GM18858 (cell line): ENCODE data around the gene CDH8.
"Not testable (repeated sequence)": the region's sequence is repeated elsewhere in the genome, so short reads cannot be mapped to it uniquely, and the experiment has no call there.

Experiments used
- ATAC-seq: cut with Tn5 transposase; IDR thresholded peaks from one replicate; pipeline ENCODE4 v1.9.1; 2021; ENCODE audit not compliant: unreplicated experiment

Gene CDH8

DNA sequence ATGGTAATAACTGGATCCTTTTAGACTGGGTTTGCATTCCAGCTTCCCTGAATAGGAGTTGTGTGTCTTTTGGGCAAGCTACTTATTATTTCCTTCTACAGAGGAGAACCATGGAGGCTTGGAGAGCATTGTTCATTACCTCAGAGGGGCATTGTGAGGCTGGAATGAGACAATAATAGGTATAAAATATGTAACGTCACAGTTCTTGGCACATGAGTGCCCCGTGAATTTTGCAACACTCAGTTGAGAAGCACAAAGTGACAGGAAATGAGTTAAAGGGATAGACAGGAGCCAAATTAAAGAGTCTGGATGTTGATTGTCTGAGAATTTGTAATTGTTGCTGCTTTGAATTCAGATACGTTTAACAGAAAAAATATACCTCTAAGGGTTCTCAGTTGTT, 92.2 kb downstream of the CDH8 start:
- ATAC-seq = no peak

DNA sequence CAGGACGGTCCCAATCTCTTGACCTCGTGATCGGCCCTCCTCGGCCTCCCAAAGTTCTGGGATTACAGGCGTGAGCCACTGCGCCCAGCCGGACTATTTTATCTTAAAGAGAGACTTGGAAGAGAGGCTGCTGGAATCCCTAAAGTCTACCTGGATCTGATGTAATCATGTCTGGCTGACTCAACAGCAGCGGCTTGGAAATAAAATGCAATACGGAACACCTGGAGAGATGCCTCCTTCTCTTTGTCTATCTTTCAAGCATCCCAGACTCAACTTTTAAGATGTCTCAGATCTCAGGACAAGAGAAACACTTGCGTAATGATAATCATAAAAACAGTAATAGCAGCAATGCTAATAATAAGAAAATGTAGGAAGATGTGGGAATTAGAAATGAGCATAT, 95.6 kb downstream of the CDH8 start:
- ATAC-seq = no peak

DNA sequence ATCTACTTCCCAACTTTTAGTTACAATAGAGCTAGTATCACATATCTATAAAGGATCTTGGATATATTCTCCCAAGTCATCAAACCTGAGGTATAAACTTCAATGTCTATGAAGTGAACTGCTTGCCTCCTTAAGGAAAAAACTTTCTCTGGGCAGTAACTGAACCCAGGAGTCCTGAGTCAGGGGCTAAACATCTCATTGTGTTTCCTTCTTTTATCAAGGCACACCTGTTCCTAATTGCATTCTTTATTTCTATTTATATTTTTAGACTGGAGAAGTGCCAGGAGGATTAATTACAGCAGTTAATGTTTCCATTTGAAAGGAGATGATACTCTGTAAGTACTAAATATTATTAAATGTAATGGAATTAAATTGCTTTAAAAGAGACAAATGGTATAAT, 98.6 kb downstream of the CDH8 start:
- no peak for ATAC-seq

DNA sequence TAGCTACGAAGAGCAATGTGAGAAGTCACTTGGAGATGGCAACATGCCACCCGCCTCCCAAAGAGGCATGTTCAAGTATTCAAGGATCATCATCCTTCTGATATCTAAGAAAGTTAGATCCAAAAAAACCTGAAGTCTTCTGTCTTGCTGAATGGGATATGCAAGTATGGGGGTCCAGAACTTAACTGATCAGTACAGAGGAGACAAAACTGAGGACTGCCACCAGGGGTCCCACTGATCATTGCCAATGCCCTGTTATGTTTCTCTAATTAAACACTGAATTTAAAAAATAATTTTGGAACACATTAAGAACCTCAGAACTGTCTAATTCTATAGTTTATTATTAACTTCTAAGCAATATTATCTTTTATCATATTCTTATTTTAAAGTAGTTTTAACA, 99.7 kb downstream of the CDH8 start:
- no peak for ATAC-seq

DNA sequence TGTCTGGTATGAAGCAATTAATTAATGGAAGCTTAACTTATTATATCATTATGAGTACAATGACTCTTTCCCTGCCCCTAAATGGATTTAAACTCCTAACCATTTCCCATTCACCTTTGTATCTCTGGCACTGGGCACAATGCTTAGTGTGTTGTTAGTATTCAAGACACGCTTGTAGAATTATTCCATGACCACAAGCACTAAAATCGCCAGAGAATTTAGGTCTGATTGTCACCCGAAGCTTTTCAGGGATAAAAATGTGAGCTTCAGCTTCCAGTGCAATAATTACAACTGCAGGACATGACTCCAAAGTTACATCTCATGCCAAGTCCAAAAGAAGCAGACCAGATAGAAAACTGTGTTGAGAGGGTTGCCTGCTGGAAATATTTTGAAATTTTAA, 101.6 kb downstream of the CDH8 start:
- ATAC-seq = no peak

DNA sequence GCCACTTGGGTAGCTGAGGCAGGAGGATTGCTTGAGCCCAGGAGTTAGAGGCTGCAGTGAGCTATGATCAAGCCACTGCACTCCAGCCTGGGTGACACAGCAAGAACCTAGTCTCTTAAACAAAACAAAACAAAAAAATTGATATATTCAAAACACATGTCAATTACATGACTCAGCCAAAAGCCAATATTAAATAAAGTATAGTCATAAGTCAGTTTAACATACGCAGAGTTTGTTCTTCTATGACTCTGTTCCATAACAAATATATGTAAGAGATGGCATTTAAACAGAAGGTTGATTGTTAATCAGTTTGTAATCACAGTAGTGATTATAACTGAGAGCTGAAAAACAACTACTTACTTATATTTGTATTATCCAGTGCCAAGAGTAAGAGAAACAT, 106.5 kb downstream of the CDH8 start:
- ATAC-seq = no peak

DNA sequence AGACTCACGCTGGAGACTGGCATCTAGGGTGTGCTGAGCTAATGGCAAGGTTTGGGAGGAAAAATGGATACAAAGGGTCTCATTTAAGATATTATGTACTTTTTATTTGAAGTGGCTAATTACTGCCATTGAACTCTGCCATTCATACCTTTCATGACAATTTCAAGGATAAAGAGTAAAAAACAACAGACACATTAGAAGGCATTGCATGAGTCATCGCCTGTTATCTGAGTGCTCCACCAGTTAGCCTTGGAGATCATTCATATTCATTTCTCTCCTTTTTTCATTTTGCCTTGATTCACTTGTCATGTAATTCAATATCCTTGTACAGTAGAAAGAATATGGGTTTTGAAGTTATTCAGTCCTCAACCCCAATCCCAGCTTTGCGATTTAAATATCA, 109.5 kb downstream of the CDH8 start:
- ATAC-seq = no peak

DNA sequence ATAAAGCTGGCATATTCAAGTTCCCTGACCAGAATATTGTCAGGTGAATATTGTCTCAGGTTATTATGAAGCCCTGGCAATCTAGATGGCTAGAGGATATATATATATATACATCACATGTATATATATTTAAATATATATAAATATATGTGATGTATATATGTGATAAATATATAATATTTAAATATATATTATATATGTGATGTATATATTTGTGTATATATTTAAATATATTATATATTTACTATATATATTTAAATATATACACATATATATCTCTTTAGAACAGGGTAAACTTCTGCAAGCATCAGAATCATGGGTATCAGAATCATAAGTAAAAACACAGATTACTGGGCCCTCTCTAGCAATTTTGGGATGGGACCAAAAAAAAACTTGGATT, 112.6 kb downstream of the CDH8 start:
- no peak for ATAC-seq

DNA sequence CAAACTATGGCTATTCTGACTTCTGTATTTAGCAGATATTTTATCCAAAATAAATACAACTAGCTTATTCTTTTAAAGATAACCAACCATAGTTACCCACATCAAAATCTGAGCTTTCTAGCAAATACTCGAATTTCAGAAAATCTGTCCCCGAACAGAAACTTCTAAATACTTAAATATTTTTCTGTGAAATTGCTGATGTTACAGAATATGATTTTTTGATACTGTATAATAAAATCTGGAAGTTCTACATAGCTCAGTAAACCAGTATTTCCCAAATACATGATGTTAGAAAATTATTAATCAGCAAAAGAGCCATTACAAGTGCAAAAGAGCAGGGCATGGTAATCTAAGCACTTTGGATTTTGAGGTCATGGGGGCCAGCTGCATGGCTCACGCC, 114.9 kb downstream of the CDH8 start:
- no peak for ATAC-seq

DNA sequence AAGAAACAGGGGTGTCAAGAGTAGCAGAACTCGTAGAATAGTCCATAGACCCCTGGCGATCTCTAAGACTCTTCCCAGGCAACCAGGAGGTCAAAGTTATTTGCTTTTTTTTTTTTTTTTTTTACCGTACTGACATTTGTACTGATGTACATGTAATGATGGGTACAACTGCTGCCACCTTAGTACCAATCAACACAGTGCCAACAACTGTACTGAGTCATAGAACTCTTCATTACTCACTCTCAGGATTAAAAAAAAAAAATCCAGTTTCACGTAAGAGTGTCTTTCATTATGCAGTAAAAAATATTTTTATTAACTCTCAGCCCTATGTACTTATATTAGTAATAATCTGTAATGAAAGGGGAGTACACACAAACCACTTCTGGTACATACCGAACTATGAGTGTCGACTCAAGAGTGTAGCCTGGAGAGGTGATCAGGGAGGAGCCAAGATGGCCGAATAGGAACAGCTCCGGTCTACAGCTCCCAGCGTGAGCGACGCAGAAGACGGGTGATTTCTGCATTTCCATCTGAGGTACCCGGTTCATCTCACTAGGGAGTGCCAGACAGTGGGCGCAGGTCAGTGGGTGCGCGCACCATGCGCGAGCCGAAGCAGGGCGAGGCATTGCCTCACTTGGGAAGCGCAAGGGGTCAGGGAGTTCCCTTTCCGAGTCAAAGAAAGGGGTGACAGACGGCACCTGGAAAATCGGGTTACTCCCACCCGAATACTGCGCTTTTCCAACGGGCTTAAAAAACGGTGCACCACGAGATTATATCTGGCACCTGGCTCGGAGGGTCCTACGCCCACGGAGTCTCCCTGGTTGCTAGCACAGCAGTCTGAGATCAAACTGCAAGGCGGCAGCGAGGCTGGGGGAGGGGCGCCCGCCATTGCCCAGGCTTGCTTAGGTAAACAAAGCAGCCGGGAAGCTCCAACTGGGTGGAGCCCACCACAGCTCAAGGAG, 118.1 kb downstream of the CDH8 start:
- not testable (repeated sequence) for ATAC-seq

DNA sequence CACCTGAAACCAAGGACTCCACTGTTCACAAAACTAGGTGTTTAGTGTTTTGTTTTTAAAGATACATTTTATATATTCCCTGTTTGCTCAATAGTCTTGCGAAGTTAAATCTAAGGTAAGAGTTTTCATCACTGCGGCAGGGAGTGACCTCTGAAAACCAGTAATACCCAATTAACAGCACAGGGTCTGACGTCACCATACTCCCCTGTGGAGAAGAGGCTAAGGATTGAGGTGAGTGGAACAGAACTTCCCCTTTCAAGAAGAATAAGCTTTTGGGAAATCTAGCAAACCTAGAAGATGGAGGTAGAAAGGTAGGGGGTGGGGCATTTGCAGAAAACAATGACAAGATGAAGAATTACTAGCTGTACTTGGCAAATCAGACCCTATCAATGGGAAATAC, 120.7 kb downstream of the CDH8 start:
- ATAC-seq = no peak

DNA sequence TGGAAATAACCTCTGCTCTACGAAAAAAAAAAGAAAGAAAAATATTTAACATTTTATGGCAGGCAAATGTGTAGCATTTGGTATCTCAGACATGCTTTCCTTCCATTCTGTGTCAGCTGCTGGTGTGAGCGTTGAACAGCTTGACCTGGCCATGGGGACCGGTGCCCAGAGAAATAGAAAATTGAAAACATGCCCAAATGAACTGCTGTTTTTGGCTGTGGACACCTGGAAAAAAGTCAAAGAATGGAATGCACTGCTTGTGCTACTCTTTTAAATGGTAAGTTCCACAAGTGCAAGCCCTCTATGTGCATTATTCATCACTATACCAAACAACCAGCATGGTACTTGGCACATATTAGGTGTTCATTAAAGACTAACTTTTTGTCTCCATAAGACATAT, 127.2 kb downstream of the CDH8 start:
- no peak for ATAC-seq

DNA sequence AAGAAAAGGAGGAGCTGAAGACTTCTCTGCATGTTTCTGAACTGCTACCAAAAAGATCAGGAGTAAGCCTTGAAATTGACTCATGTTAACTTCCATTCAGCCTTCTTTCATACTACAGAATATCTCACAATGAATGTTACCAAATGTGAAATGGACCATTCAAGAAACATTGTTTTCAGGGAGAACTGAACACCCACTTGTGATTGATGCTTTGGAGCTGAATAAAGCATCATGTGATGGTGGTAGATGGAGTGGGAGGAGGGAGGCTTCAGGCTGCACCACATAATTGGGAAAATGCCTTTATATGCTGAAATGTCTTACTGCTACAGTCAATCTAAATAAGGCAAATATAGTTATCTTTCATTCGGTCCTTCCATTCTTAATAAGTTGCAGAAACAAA, 127.8 kb downstream of the CDH8 start:
- no peak for ATAC-seq

DNA sequence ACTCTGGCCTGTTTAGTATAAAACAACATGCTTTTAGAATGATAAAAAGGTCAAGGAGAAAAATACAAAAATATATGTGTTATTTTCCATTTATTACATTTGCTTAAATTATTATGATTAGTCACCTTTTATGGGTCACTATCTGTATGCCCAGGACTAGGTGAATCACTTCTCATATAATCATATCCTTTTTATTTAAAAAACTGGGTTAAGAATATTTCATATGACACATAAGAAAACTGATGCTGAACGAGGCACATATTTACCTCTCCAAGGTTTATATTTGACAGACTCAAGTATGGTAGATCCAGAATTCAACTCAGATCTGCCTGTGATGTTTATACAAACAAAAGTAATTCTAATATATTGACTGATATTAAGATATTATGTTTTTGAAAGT, 134.5 kb downstream of the CDH8 start:
- no peak for ATAC-seq

DNA sequence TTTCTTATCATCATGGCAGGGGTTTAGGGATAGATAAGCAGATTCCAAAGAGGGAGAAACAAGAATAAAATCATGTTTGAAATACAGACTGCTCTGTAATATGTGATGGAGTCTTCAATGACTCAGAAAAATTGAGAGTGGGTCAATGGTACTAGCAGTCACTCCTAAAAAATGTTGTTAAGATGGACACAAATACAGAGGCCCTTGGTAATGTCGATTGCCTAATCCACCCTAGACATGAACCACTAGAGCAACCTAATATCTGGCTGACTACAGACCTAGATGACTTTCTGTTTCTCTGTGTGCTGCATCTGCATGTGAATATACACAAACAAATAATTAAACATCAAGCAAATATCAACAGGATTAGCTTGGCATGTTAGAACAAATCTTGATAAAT, 135.8 kb downstream of the CDH8 start:
- no peak for ATAC-seq

DNA sequence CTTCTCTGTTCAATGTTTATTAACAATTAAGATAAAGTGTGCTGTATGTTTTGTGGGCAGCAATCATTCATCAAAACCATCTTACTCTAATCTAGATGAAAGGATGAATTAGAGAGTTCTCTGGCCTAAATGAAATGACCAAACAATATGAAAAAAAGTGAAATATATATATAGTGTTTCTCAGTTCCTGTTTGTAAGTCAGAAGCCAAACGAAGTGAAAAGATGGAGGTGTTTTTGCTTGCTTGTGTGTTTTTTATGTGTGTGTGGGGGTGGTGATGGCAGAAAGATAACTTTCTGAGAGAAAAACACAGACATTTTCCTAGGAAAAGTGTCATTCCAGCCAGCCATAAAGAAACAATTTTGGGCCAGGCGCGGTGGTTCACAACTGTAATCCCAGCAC, 138.6 kb downstream of the CDH8 start:
- peak; percentile 54 for ATAC-seq

DNA sequence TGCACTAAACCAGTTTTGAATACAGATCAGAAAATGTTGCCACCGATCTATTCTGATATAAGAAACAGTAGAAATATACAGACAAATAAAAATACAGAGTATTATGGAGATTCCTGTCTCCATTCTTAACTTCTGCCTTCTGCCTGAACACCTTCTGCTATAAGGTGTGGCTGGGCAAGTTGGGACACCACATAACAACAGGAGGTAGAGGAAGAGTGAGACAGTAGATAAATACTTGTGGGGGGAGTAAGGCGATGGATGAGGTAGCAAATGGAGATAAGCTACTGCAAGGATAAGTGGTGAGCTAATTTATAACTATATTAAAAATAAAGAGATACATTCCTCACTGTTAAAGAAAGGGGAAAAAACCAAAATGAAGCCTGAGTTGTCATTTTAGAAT, 143.7 kb downstream of the CDH8 start:
- ATAC-seq = no peak

DNA sequence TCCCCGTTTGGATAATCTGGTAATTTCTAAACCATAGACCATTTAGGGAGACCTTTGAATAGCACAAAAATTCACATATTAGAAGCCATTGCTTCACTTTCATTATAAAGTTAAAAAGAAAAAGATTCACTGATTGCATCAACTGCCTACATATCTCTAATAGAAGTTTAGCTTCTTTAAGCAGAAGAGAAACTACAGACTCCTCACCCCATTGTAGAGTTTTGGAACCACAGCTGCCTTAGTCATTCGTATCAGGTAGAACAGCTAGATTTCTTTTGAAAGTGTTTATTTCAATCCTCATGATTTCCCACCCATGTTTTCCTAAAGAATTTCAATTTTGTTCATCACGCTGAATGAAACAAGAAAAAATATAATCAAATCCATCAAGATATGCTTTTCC, 144.8 kb downstream of the CDH8 start:
- no peak for ATAC-seq

DNA sequence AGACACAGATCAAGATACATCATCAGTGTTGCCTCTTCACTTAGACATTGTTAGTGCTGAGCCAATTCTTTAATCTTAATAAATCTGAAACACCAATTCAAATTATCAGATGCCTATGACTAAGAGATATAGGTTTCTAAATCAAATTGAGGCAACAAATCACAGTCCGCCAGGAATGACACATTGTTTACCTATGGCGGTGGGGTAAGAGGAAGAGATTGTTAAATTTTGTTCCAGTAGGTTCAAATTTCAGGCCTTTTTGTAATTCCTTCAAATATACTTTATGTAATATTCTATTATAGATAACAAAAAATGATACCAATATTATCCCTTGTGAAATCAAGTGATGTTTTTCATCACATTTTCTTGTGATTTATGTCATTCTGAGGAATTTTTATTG, 145.9 kb downstream of the CDH8 start:
- ATAC-seq = no peak

DNA sequence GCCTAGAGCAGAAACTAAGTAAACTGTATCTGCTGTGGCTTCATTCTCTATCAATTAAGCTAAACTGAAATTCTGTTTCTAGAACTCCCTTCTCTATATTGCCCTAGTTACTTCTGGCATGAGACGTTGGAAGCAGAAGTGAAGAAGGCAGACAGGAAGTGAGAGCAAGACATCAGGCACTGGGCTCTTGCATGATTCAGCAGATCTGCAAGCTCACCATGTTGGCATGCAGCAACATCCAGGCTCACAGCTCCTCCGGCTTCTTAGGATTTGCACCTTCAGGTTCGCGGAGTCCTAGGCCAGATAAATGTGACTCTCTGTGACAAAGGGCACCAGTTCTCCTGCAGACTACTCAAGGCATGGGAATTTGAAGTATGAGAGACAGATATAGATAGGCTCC, 148.3 kb downstream of the CDH8 start:
- ATAC-seq = peak; percentile 71

DNA sequence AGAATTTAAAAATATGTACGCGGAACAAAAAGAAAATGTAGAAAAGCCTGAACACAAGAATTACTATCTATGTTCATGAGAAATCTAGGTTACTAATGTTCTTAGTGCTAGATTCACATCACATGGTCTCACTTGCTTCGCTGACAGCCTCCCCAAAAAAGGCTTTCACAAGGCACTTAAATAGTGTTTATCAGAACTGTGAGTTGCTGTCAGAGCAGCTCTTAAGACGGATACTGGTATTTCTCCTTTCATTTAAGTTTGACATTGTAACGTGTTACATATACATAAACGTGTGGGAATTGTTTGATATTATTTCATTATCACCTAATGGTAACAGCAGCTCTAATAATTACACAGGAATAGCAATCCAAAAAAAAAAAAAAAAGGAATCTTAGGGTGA, 150.9 kb downstream of the CDH8 start:
- ATAC-seq = no peak

DNA sequence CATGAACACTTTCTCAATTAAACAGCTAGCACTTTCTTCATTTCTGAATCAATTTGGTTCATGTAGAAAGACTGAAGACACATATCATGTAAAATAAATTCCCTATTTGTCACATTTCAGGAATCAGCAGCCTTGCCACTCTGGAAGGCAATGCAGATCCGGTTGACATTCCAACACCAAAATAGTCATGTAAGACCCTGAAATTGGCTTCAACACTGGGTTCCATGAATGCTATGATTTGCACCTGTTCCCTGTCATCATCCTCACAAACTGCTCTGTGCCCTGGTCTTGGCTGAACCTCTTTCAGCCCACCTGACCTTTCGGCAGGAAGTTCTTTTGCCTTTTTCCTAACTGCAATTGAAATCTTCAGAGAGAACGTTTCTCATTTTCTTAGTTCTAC, 156.9 kb downstream of the CDH8 start:
- no peak for ATAC-seq

DNA sequence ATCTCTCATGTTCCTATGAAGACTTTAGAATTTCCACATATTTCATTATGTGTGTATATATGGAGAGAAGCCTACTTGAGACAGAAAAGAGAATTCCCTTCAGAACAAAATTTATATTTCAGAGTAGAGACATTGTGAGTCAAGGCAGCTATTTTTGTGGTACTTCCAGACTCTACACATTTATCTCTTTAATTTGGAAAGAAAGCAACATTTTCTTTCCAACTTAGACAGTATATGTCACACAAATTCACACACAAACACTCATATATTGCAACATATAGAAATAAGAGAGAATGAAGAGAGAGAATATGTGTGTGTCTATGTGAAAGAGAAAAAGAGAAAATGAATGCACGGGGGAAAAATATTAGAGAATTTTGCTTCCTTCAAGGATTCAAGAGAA, 158.8 kb downstream of the CDH8 start:
- ATAC-seq = no peak
